MM.1S (cell line): ENCODE results near the gene TIMM44.
A peak's percentile ranks its signal among the peaks of the same experiment; 100 is the strongest.

Experiments
- EZH2 ChIP-seq: fragments of 300-600 bp; sonication (generic); optimal IDR thresholded peaks from 2 replicates; pipeline ENCODE3; 2017; ENCODE audit warnings: low read depth, mild to moderate bottlenecking, antibody characterized with exemption, low read length, mixed read lengths
- EZH2phosphoT487 ChIP-seq: fragments of 300-600 bp; sonication (generic); IDR thresholded peaks from 2 replicates; pipeline ENCODE4 v1.6.1; 2018; ENCODE audit warnings: antibody characterized with exemption, low read length
- TF ChIP-seq, protein P1 (sequence below): fragments of 300-600 bp; sonication (generic); IDR thresholded peaks from 2 replicates; pipeline ENCODE4 v1.5.1; 2016; ENCODE audit warnings: antibody characterized with exemption, low read length, mixed read lengths

DNA sequence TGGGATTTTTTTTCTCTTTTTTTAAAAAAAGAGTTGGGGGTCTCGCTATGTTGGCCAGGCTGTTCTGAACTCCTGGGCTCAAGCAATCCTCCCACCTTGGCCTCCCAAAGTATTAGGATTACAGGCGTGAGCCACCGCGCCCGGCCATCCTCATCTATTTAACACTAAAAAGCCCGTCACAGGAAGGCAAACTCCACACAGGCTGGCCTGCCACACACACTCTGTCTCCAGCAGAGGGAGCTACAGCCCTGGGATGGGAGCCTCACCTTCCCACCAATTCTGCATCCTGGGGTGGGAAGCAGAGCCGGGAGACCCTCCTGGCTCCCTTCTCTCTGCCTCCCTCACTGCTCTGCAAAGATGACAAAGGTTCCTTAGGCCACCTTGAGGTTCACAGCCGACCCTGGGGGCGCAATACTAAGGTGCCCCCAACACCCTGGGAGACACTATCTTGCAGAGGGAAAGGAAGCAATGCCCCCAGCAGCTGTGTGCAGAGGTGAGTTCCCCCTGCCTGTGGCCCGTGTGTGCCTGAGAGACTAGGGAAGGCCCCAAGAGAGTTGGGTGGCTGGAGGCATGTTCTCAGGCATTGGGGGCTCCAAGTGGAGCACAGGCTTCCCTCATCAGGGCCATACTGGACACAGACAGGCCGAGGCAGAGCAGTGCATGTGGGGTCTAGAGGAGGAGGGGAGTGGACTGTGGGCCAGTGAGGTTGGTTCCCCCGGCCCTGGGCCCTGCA is 27.4 kb upstream of the TIMM44 start:
- TF ChIP-seq, protein P1, sequence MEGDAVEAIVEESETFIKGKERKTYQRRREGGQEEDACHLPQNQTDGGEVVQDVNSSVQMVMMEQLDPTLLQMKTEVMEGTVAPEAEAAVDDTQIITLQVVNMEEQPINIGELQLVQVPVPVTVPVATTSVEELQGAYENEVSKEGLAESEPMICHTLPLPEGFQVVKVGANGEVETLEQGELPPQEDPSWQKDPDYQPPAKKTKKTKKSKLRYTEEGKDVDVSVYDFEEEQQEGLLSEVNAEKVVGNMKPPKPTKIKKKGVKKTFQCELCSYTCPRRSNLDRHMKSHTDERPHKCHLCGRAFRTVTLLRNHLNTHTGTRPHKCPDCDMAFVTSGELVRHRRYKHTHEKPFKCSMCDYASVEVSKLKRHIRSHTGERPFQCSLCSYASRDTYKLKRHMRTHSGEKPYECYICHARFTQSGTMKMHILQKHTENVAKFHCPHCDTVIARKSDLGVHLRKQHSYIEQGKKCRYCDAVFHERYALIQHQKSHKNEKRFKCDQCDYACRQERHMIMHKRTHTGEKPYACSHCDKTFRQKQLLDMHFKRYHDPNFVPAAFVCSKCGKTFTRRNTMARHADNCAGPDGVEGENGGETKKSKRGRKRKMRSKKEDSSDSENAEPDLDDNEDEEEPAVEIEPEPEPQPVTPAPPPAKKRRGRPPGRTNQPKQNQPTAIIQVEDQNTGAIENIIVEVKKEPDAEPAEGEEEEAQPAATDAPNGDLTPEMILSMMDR: peak; percentile 80
- no peak for TF ChIP-seq EZH2
- no peak for TF ChIP-seq EZH2phosphoT487
